ENCODE data around the gene PLA2G10.

DNA sequence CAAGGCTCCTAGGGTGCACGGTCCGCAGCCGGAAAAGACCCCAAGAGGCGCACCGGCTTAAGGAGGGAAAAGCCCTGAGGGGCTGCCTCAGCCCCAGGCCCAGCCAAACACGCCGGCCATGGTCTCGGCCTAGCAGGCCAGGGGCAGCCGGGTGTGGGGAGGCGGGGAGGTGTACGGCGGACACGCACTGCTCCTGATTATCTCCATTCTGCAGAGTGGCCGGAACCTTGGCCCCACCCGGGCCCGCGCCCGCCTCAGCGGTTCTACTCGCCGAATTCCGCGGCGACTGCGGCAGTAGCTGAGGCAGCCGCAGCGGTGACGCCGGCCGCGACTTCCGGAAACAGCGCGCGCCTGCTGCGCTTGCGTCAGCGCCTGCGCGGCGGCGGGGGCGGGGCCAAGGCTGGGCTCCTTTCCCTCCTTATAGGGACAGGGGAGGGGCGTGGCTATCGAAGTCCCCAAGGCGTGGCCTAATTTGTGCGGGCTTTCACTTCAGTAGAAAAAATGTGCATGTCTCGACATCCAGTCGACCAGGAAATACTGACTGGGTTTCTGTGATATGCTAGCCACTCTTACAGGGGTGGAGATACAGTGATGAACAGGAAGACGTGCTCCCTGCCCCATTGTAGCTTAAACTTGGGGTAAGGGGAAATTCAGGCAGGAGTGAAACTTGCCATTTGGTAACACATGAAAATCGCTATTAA, 64.0 kb downstream of the PLA2G10 start, which contains the start of gene PARN:
- TF ChIP-seq SUZ12 (IDR thresholded peaks at IDR 0.05; ENCODE audit: extremely low read depth, insufficient read depth, insufficient read length) (no peak), ZNF274 (IDR thresholded peaks at IDR 0.05; ENCODE audit: low read depth, low read length) (no peak), YY1 (IDR thresholded peaks at IDR 0.05; ENCODE audit: insufficient read depth, insufficient read length) (no peak)

All from NT2/D1 (cell line).